ENCODE data around the gene CTU1. TPM values are rescaled to one million over a fixed set of nuclear protein-coding genes. Genes with fewer than 3 reads are reported as not detected.

CTU1 gene
- total and polyA plus RNA-seq, 2 donors (not counting 1 experiment from before 2014, with no cell fraction given): 8.1 to 8.4 TPM

DNA sequence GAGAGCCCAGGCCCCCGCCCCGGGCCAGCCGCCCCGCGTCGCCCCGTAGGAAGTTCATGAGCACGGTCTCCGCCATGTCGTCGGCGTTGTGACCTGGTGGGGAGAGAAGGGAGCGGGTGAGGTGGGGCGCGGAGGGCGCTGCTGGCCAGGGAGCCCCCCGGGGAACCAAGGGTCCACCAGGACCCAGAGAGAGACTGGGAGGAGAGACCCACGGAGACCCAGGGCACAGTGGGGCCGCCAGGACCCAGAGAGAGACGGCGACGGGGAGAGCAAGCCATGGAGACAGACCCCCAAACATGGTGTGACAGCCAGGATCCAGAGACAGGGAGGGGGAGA, 9.2 kb downstream of the CTU1 start:
- 84% methylated on average over 22 of the region's 22 CpGs for WGBS (ENCODE audit: insufficient coverage)
- H3K27ac Mint-ChIP-seq: no peak overlapping the region
- ATAC-seq (ENCODE audit: low read depth): no peak
- Histone ChIP-seq H3K27ac (ENCODE audit: low read length in 2 of 2) (no peak overlapping the region), H3K36me3 (replicated peaks in 1 of 2; ENCODE audit: control extremely low read depth in 1 of 2, control insufficient read depth in 1 of 2, extremely low read depth in 1 of 2, insufficient read depth in 2 of 2, low read length in 1 of 2) (peaks cover 11 to 27% of the 10 kb centered on the region in 2 experiments), H4K20me1 (ENCODE audit: control insufficient read depth, insufficient read depth, low read length, poor library complexity, severe bottlenecking) (peaks cover 41% of the 10 kb centered on the region), H3K9me3 (ENCODE audit: control extremely low read depth in 1 of 3, control insufficient read depth in 2 of 3, insufficient read depth in 1 of 3, low read length in 2 of 3) (no peaks in the 10 kb centered on the region), H3K4me1 (ENCODE audit: control insufficient read depth in 2 of 2, insufficient read depth in 2 of 2, low read length in 2 of 2) (no peaks in the 10 kb centered on the region), H3K9ac (ENCODE audit: low read length) (no peak overlapping the region), H2AFZ (ENCODE audit: insufficient read depth, low read depth, low read length, poor library complexity, severe bottlenecking) (no peak overlapping the region), H3K4me3 (ENCODE audit: control extremely low read depth in 1 of 5, extremely low read depth in 1 of 5, insufficient read depth in 1 of 5, low read depth in 2 of 5, low read length in 4 of 5) (no peak overlapping the region), H3K4me2 (replicated peaks; ENCODE audit: low read depth, low read length, poor library complexity, severe bottlenecking) (no peak overlapping the region), H3K27me3 (replicated peaks in 1 of 4; ENCODE audit: control extremely low read depth in 1 of 4, control insufficient read depth in 3 of 4, insufficient read depth in 4 of 4, low read length in 3 of 4) (no peaks in the 10 kb centered on the region), H3K79me2 (ENCODE audit: control insufficient read depth, insufficient read depth, low read length) (peaks cover 23% of the 10 kb centered on the region)
- TF ChIP-seq EZH2 (IDR thresholded peaks at IDR 0.05; ENCODE audit: borderline replicate concordance, insufficient read depth, low read depth, low read length, poor library complexity, severe bottlenecking): no peak
- TF ChIP-seq, protein P1, sequence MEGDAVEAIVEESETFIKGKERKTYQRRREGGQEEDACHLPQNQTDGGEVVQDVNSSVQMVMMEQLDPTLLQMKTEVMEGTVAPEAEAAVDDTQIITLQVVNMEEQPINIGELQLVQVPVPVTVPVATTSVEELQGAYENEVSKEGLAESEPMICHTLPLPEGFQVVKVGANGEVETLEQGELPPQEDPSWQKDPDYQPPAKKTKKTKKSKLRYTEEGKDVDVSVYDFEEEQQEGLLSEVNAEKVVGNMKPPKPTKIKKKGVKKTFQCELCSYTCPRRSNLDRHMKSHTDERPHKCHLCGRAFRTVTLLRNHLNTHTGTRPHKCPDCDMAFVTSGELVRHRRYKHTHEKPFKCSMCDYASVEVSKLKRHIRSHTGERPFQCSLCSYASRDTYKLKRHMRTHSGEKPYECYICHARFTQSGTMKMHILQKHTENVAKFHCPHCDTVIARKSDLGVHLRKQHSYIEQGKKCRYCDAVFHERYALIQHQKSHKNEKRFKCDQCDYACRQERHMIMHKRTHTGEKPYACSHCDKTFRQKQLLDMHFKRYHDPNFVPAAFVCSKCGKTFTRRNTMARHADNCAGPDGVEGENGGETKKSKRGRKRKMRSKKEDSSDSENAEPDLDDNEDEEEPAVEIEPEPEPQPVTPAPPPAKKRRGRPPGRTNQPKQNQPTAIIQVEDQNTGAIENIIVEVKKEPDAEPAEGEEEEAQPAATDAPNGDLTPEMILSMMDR (IDR thresholded peaks at IDR 0.05): no peak
- DNase-seq: no peak
- no peak overlapping the region for H3K4me3 Mint-ChIP-seq
- intact Hi-C loops (cut with micrococcal nuclease): no loop called here
- peaks cover 8% of the 10 kb centered on the region for H3K4me1 Mint-ChIP-seq
- H3K27me3 Mint-ChIP-seq: no peaks in the 10 kb centered on the region
- POLR2A ChIA-PET: no interaction called here
- CTCF ChIA-PET: no interaction called here
- H3K9me3 Mint-ChIP-seq (ENCODE audit: insufficient read depth): no peaks in the 10 kb centered on the region

DNA sequence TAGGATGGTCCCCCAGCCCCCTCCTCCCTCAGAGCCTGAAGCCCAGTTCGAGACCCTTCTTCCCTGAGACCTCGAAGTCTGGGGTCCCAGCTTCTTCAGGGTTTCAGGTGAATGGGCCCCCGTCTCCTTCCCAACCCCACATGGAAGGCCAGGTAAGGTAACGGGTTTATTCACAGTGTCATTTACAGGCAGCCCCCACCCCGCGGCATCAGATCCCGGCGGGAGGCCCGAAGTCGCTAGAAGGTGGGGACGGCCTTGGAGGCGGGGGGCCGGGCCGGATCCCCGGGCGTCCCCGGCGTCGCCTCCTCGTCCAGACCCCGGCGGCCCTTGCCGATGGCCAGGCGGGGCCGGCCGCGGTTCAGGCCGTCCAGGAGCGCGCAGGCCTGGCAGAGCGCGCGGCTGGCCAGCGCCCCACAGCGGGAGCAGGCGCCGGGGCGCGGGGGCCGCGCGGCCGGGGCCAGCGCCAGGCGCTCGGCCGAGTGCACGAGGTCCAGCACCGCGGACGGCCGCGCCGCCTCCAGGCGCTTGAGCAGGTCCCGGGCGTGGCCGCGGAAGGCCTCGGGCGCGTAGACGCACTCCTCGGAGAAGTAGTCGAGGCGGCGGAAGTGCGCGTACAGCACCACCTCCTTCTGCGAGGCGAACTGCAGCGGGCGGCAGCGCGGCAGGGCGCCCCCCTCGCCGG, 9.7 kb downstream of the CTU1 start:
- Histone ChIP-seq H3K79me2 (ENCODE audit: control insufficient read depth, insufficient read depth, low read length) (peaks cover 18% of the 10 kb centered on the region), H3K9me3 (ENCODE audit: control extremely low read depth in 1 of 3, control insufficient read depth in 2 of 3, insufficient read depth in 1 of 3, low read length in 2 of 3) (no peaks in the 10 kb centered on the region), H3K4me3 (ENCODE audit: control extremely low read depth in 1 of 5, extremely low read depth in 1 of 5, insufficient read depth in 1 of 5, low read depth in 2 of 5, low read length in 4 of 5) (no peak overlapping the region), H2AFZ (ENCODE audit: insufficient read depth, low read depth, low read length, poor library complexity, severe bottlenecking) (no peak overlapping the region), H3K27ac (ENCODE audit: low read length in 2 of 2) (no peak overlapping the region), H3K36me3 (replicated peaks in 1 of 2; ENCODE audit: control extremely low read depth in 1 of 2, control insufficient read depth in 1 of 2, extremely low read depth in 1 of 2, insufficient read depth in 2 of 2, low read length in 1 of 2) (peaks cover 11 to 23% of the 10 kb centered on the region in 2 experiments), H4K20me1 (ENCODE audit: control insufficient read depth, insufficient read depth, low read length, poor library complexity, severe bottlenecking) (peaks cover 36% of the 10 kb centered on the region), H3K27me3 (replicated peaks in 1 of 4; ENCODE audit: control extremely low read depth in 1 of 4, control insufficient read depth in 3 of 4, insufficient read depth in 4 of 4, low read length in 3 of 4) (no peaks in the 10 kb centered on the region), H3K4me1 (ENCODE audit: control insufficient read depth in 2 of 2, insufficient read depth in 2 of 2, low read length in 2 of 2) (no peaks in the 10 kb centered on the region), H3K9ac (ENCODE audit: low read length) (no peak overlapping the region), H3K4me2 (replicated peaks; ENCODE audit: low read depth, low read length, poor library complexity, severe bottlenecking) (no peak overlapping the region)
- WGBS (ENCODE audit: insufficient coverage): 88% methylated on average over 70 of the region's 78 CpGs
- DNase-seq (peak; percentile 36), ATAC-seq (ENCODE audit: low read depth) (no peak)
- Mint-ChIP-seq H3K4me3 (no peak overlapping the region), H3K27me3 (no peaks in the 10 kb centered on the region), H3K9me3 (ENCODE audit: insufficient read depth) (no peaks in the 10 kb centered on the region), H3K27ac (no peak overlapping the region), H3K4me1 (peaks cover 8% of the 10 kb centered on the region)
- ChIA-PET POLR2A (no interaction called here), CTCF (no interaction called here)
- TF ChIP-seq, protein P1 (IDR thresholded peaks at IDR 0.05): no peak
- TF ChIP-seq EZH2 (IDR thresholded peaks at IDR 0.05; ENCODE audit: borderline replicate concordance, insufficient read depth, low read depth, low read length, poor library complexity, severe bottlenecking): no peak
- intact Hi-C loops (cut with micrococcal nuclease): no loop called here

Data from B cell (primary cell).